OCI-LY3 (cell line): ENCODE measurements around the gene TPM4.

Source experiments
- H2AFZ ChIP-seq: fragments of 200-600, 300-600 bp; shearing (Covaris generic); 2 replicates; pipeline ENCODE4 v1.6.0; 2014; ENCODE audit warnings: antibody characterized with exemption, low read depth, low read length
- H3K27ac ChIP-seq: fragments of 200-600, 300-600 bp; sonication (generic); 2 replicates; pipeline ENCODE4 v1.5.1; 2014; ENCODE audit warnings: mild to moderate bottlenecking, low read length, moderate library complexity, mixed read lengths
- H3K27me3 ChIP-seq: fragments of 200-600, 300-600 bp; sonication (generic); 2 replicates; pipeline ENCODE4 v1.6.1; 2014; ENCODE audit warnings: low read depth, low read length, mixed read lengths
- H3K36me3 ChIP-seq: fragments of 200-600, 300-600 bp; sonication (generic); replicated peaks from 2 replicates; pipeline ENCODE3; 2014; ENCODE audit warnings: low read depth, low read length, mixed read lengths
- H3K4me1 ChIP-seq: fragments of 300-600, 200-600 bp; sonication (generic); 2 replicates; pipeline ENCODE4 v1.6.1; 2014; ENCODE audit warnings: low read length, mixed read lengths
- H3K4me2 ChIP-seq: fragments of 200-600, 300-600 bp; sonication (generic); 2 replicates; pipeline ENCODE4 v1.6.1; 2014; ENCODE audit warnings: low read length, mixed read lengths
- H3K4me3 ChIP-seq: fragments of 300-600, 200-600 bp; sonication (generic); 2 replicates; pipeline ENCODE4 v1.5.1; 2014; ENCODE audit warnings: antibody characterized with exemption, mild to moderate bottlenecking, low read length, moderate library complexity
- H3K79me2 ChIP-seq: fragments of 300-600, 200-600 bp; shearing (Covaris generic); 2 replicates; pipeline ENCODE4 v1.6.1; 2014; ENCODE audit warnings: mild to moderate bottlenecking, low read length, mixed read lengths
- H3K9ac ChIP-seq: fragments of 300-600, 200-600 bp; shearing (Covaris generic); 2 replicates; pipeline ENCODE4 v1.6.0; 2014; ENCODE audit warnings: mild to moderate bottlenecking, low read length, moderate library complexity
- H3K9me3 ChIP-seq: fragments of 200-600, 300-600 bp; shearing (Covaris generic); 2 replicates; pipeline ENCODE4 v1.6.1; 2014; ENCODE audit warnings: low read length, mixed read lengths; ENCODE audit not compliant: insufficient read depth
- H4K20me1 ChIP-seq: fragments of 200-600, 300-600 bp; sonication (generic); 2 replicates; pipeline ENCODE4 v1.6.1; 2016; ENCODE audit warnings: low read length, mixed read lengths; ENCODE audit not compliant: insufficient read depth
- CTCF ChIP-seq: fragments of 200-600, 300-600 bp; sonication (generic); IDR thresholded peaks from 2 replicates; pipeline ENCODE4 v1.5.1; 2014; ENCODE audit warnings: antibody characterized with exemption, low read length, low read depth
- EZH2phosphoT487 ChIP-seq: fragments of 200-600 bp; shearing (Covaris generic); IDR thresholded peaks from 2 replicates; pipeline ENCODE4 v1.6.1; 2018; ENCODE audit warnings: antibody characterized with exemption, mixed run types, low read depth

The TPM4 gene

DNA sequence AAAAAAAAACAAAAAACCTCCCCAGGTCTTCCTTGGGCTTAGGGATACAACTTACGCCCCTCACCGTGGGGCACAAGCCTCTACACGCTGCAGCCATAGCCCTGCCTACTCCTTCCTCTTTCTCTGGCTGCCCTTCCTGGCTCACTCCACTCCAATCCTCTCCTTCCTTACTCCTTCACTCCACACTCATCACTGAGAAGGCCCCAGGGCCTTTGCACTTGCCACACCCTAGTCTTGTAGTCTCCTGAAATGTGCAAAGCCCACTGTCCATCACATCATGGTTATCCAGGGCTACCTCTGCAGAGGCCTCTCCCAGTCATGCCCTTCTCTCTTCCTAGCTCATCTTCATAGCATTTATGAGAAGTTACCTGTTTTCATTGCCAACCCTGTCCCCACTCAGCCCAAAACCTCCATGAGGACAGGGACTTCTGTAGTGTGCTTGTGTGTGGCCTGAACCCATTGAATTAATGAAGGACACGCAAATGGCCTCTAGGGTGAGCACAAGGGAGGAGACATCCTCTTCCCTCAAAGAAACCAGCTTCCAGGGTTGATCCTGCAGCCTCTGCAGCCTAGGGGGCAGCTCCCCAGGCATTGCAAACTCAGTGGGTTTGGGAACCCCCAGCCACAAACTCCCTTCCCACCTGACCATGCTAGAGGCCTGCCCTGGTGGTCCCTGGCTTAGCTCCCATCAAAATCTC, 59.3 kb downstream of the TPM4 start:
- no peak overlapping the region for H3K4me3 ChIP-seq
- no peak for TF ChIP-seq CTCF
- TF ChIP-seq EZH2phosphoT487: no peak
- no peak overlapping the region for H3K4me2 ChIP-seq
- H3K27me3 ChIP-seq: no peaks in the 10 kb centered on the region
- H4K20me1 ChIP-seq: no peaks in the 10 kb centered on the region
- H3K4me1 ChIP-seq: peaks cover 21% of the 10 kb centered on the region
- H2AFZ ChIP-seq: no peak overlapping the region
- H3K9me3 ChIP-seq: no peaks in the 10 kb centered on the region
- peaks cover 39% of the 10 kb centered on the region for H3K36me3 ChIP-seq
- H3K9ac ChIP-seq: no peak overlapping the region
- H3K79me2 ChIP-seq: peaks cover 10% of the 10 kb centered on the region
- 0 out of 2 replicates have a peak overlapping the region, but pooled peaks have one; percentile 42 for H3K27ac ChIP-seq

DNA sequence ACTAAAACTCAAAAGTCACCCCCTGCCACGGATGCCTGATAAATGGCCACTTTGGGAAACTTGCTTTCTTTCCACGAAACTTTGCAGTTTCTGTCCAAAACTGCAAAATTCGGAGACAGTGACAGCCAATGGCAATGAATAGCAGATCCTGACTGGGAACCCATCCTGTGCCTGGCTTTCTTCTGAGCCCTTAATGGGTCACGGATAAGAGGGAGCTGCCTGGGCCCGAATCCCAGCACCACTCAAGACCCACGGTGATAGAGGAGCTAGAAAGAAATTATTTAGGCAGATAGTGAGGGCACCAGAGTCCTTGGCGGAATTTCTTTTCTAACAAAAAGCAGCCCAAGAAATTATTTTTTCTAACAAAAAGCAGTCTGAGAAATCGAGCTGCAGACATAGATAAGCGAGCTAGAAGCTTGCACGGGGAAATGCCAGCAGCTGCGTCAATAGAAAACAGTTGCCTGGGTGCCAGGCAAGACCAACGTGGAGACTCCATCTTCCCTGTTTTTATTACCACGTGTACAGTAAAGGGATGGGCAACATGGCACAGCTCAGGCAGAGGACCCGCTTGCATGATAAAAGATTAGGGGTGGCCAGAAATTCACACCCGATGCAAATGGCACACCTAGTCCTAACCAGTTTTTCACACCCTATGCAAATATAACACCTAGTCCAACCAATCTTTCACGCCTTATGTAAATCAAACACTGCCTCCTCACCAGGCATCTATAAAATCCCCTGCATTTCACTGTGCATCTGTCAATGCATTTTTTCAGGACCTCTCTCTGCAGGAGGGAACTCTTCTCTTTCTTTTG, 60.1 kb downstream of the TPM4 start:
- no peaks in the 10 kb centered on the region for H4K20me1 ChIP-seq
- peaks cover 29% of the 10 kb centered on the region for H3K4me1 ChIP-seq
- H3K4me3 ChIP-seq: no peak overlapping the region
- peaks cover 34% of the 10 kb centered on the region for H3K36me3 ChIP-seq
- peak overlapping the region; percentile 42 for H3K27ac ChIP-seq
- no peaks in the 10 kb centered on the region for H3K9me3 ChIP-seq
- H3K9ac ChIP-seq: no peak overlapping the region
- H3K79me2 ChIP-seq: peaks cover 5% of the 10 kb centered on the region
- no peaks in the 10 kb centered on the region for H3K27me3 ChIP-seq
- peak overlapping the region; percentile 8 for H3K4me2 ChIP-seq
- no peak for TF ChIP-seq EZH2phosphoT487
- TF ChIP-seq CTCF: no peak
- H2AFZ ChIP-seq: no peak overlapping the region

- Histone ChIP-seq H3K9me3 (no peaks in the 10 kb centered on the region), H3K27me3 (no peaks in the 10 kb centered on the region), H3K27ac (peak overlapping the region; percentile 6; the same call in 1 of the 2 replicates), H3K9ac (no peak overlapping the region), H3K4me1 (peaks cover 60% of the 10 kb centered on the region), H3K4me3 (no peak overlapping the region), H2AFZ (no peak overlapping the region; the same call in 1 of the 2 replicates), H4K20me1 (no peaks in the 10 kb centered on the region), H3K79me2 (peaks cover 17% of the 10 kb centered on the region), H3K36me3 (peaks cover 12% of the 10 kb centered on the region), H3K4me2 (no peak overlapping the region)
- TF ChIP-seq EZH2phosphoT487: no peak
- no peak for TF ChIP-seq CTCF
Observed at GRCh38 chr19:16139752-16140151, 63.5 kb downstream of the TPM4 start.

GRCh38 chr19:16141043-16141442, 64.7 kb downstream of the TPM4 start:
- Histone ChIP-seq H3K9ac (peak overlapping the region; percentile 34; the same call in 1 of the 2 replicates), H3K4me2 (peak overlapping the region; percentile 24), H3K79me2 (peaks cover 30% of the 10 kb centered on the region), H3K36me3 (peaks cover 22% of the 10 kb centered on the region), H2AFZ (no peak overlapping the region), H3K27me3 (no peaks in the 10 kb centered on the region), H3K4me1 (peaks cover 69% of the 10 kb centered on the region), H3K9me3 (no peaks in the 10 kb centered on the region), H3K27ac (peak overlapping the region; percentile 92), H3K4me3 (no peak overlapping the region), H4K20me1 (peaks cover under 1% of the 10 kb centered on the region; the same call in 1 of the 2 replicates)
- TF ChIP-seq EZH2phosphoT487 (no peak), CTCF (peak; percentile 45)
